Trophoblast cell (in vitro differentiated cells and primary cell): Measurements from ENCODE around the gene ELP4. TPM values are rescaled to one million over a fixed set of nuclear protein-coding genes. Genes with fewer than 3 reads are reported as not detected.

ENCODE experiments used
- DNase-seq, 2 donors: peaks; one replicate each; pipeline ENCODE4 v3.0.0-alpha.2; 2016
- H2AFZ ChIP-seq: 2 replicates; pipeline ENCODE4 v1.6.1; 2013; ENCODE audit warnings: low read length, moderate library complexity, mild to moderate bottlenecking; ENCODE audit not compliant: insufficient read depth, poor library complexity
- H2AK5ac ChIP-seq: 2 replicates; pipeline ENCODE4 v1.6.1; 2013; ENCODE audit warnings: mild to moderate bottlenecking, low read length
- H2BK120ac ChIP-seq: 2 replicates; pipeline ENCODE4 v1.6.1; 2013; ENCODE audit warnings: low read length, mild to moderate bottlenecking, moderate library complexity; ENCODE audit not compliant: insufficient read depth, poor library complexity
- H2BK12ac ChIP-seq: 2 replicates; pipeline ENCODE4 v1.6.1; 2013; ENCODE audit warnings: mild to moderate bottlenecking, low read length, moderate library complexity
- H2BK5ac ChIP-seq: 2 replicates; pipeline ENCODE4 v1.6.1; 2013; ENCODE audit warnings: low read length, low read depth, moderate library complexity, mild to moderate bottlenecking; ENCODE audit not compliant: poor library complexity
- H3K14ac ChIP-seq: 2 replicates; pipeline ENCODE4 v1.6.1; 2013; ENCODE audit warnings: mild to moderate bottlenecking, low read length
- H3K18ac ChIP-seq: 2 replicates; pipeline ENCODE4 v1.6.1; 2013; ENCODE audit warnings: mild to moderate bottlenecking, low read length
- H3K23ac ChIP-seq: 2 replicates; pipeline ENCODE4 v1.6.1; 2013; ENCODE audit warnings: low read length
- H3K27ac ChIP-seq: 2 replicates; pipeline ENCODE4 v1.5.1; 2013; ENCODE audit warnings: low read depth, mild to moderate bottlenecking, inconsistent platforms, low read length, moderate library complexity
- H3K27me3 ChIP-seq: 2 replicates; pipeline ENCODE4 v1.6.1; 2013; ENCODE audit warnings: inconsistent platforms, mild to moderate bottlenecking, low read length, moderate library complexity; ENCODE audit not compliant: insufficient read depth
- H3K36me3 ChIP-seq, 2 experiments: 1 replicate in 1 of 2; 2 replicates in 1 of 2; pipeline ENCODE4 v1.6.1; 2013; ENCODE audit warnings: low read length in 2 of 2, mild to moderate bottlenecking in 2 of 2, moderate library complexity in 1 of 2; ENCODE audit not compliant: insufficient read depth in 2 of 2, control insufficient read depth in 1 of 2
- H3K4ac ChIP-seq: 2 replicates; pipeline ENCODE4 v1.6.1; 2013; ENCODE audit warnings: low read depth, mild to moderate bottlenecking, low read length, moderate library complexity
- H3K4me1 ChIP-seq, 2 experiments: 1 replicate in 1 of 2; 2 replicates in 1 of 2; pipeline ENCODE4 v1.6.1; 2013; ENCODE audit warnings: low read length in 2 of 2, mild to moderate bottlenecking in 2 of 2, moderate library complexity in 1 of 2; ENCODE audit not compliant: insufficient read depth in 2 of 2, control insufficient read depth in 1 of 2
- H3K4me2 ChIP-seq: 2 replicates; pipeline ENCODE4 v1.6.1; 2013; ENCODE audit warnings: inconsistent platforms, mild to moderate bottlenecking, low read length, moderate library complexity
- H3K4me3 ChIP-seq: 2 replicates; pipeline ENCODE4 v1.5.1; 2013; ENCODE audit warnings: mild to moderate bottlenecking, low read depth, low read length, inconsistent platforms
- H3K79me1 ChIP-seq: one replicate; pipeline ENCODE4 v1.6.1; 2013; ENCODE audit warnings: low read length
- H3K79me2 ChIP-seq: 2 replicates; pipeline ENCODE4 v1.6.1; 2013; ENCODE audit warnings: low read length, mild to moderate bottlenecking; ENCODE audit not compliant: control insufficient read depth, insufficient read depth, poor library complexity
- H3K9ac ChIP-seq: 2 replicates; pipeline ENCODE4 v1.6.1; 2013; ENCODE audit warnings: mild to moderate bottlenecking, low read length
- H3K9me3 ChIP-seq: 2 replicates; pipeline ENCODE4 v1.6.1; 2013; ENCODE audit warnings: low read depth, mild to moderate bottlenecking, control low read depth, inconsistent platforms, low read length; ENCODE audit not compliant: insufficient read depth
- H4K12ac ChIP-seq: 2 replicates; pipeline ENCODE4 v1.6.1; 2013; ENCODE audit warnings: low read depth, mild to moderate bottlenecking, low read length, moderate library complexity
- H4K8ac ChIP-seq: 2 replicates; pipeline ENCODE4 v1.6.1; 2013; ENCODE audit warnings: low read depth, mild to moderate bottlenecking, low read length, moderate library complexity
- H4K91ac ChIP-seq: one replicate; pipeline ENCODE4 v1.6.1; 2013; ENCODE audit warnings: low read depth, mild to moderate bottlenecking, low read length, moderate library complexity
- WGBS: extraction: QIAGEN DNeasy Blood & Tissue Kit; methylation state at CpG from one replicate; pipeline ENCODE4 v1.1.7; 2013; ENCODE audit warnings: missing lambda C conversion rate; ENCODE audit not compliant: insufficient read length, insufficient coverage; ENCODE audit errors: extremely low coverage; 5-methylcytosine and 5-hydroxymethylcytosine counted together
- polyA plus RNA-seq: library from polyadenylated mRNA; stranded (reverse); fragments of 200-250 nt; gene quantifications from 2 replicates; pipeline ENCODE4 v1.2.3, GENCODE V29; 2013

Gene ELP4
- 12.7 and 13.4 TPM in 2 replicates for polyA plus RNA-seq

- Histone ChIP-seq H3K4me2 (peak within 1 kb of the TSS; percentile 85), H3K14ac (peak within 1 kb of the TSS; percentile 76), H3K36me3 (no peaks in the 10 kb centered on the region), H3K79me2 (peaks cover 2% of the 10 kb centered on the region), H2AFZ (peak within 1 kb of the TSS; percentile 68), H3K27me3 (no peaks in the 10 kb centered on the region), H3K79me1 (peaks cover 4% of the 10 kb centered on the region), H3K9ac (peak within 1 kb of the TSS; percentile 93), H2BK120ac (peak within 1 kb of the TSS; percentile 12), H3K23ac (peak within 1 kb of the TSS; percentile 77), H2BK12ac (no peak within 1 kb of the TSS), H2AK5ac (no peak within 1 kb of the TSS), H3K18ac (no peak within 1 kb of the TSS), H3K9me3 (peaks cover 3% of the 10 kb centered on the region), H3K4me1 (no peaks in the 10 kb centered on the region), H2BK5ac (peak within 1 kb of the TSS; percentile 11), H3K4me3 (peak within 1 kb of the TSS; percentile 98), H3K27ac (peak within 1 kb of the TSS; percentile 72), H4K12ac (peak within 1 kb of the TSS; percentile 37), H4K8ac (peak within 1 kb of the TSS; percentile 86), H3K4ac (no peak within 1 kb of the TSS), H4K91ac (peak within 1 kb of the TSS; percentile 67)
- DNase-seq: peak; percentile 97 to 99
- no CpG with 5 or more reads among the region's 47 CpGs for WGBS
Observed at GRCh38 chr11:31509429-31510345, at the start of gene ELP4, which contains the start of gene IMMP1L. Gene ELP4 (plus strand): TSS chr11:31509767. CDS start chr11:31509785, 18 bp downstream. Gene IMMP1L (minus strand): TSS chr11:31509622. CDS start chr11:31463276, 46,346 bp downstream.

GRCh38 chr11:31464436-31464835 is 45.1 kb upstream of the ELP4 start:
- Histone ChIP-seq H3K9me3 (no peaks in the 10 kb centered on the region), H3K14ac (no peak overlapping the region), H4K12ac (no peak overlapping the region), H3K4me3 (no peak overlapping the region), H3K79me2 (no peaks in the 10 kb centered on the region), H4K8ac (no peak overlapping the region), H3K9ac (no peak overlapping the region), H2BK12ac (no peak overlapping the region), H3K18ac (no peak overlapping the region), H2AK5ac (no peak overlapping the region), H2AFZ (no peak overlapping the region), H3K4ac (no peak overlapping the region), H3K27me3 (no peaks in the 10 kb centered on the region), H3K79me1 (no peaks in the 10 kb centered on the region), H4K91ac (no peak overlapping the region), H3K4me2 (no peak overlapping the region), H3K27ac (no peak overlapping the region), H3K4me1 (no peaks in the 10 kb centered on the region), H3K36me3 (no peaks in the 10 kb centered on the region), H3K23ac (no peak overlapping the region), H2BK5ac (no peak overlapping the region), H2BK120ac (no peak overlapping the region)
- DNase-seq: no peak
- no CpG with 5 or more reads among the region's 3 CpGs for WGBS

GRCh38 chr11:31474083-31474482 is 35.5 kb upstream of the ELP4 start:
- Histone ChIP-seq H3K27ac (no peak overlapping the region), H2BK120ac (no peak overlapping the region), H3K79me1 (no peaks in the 10 kb centered on the region), H3K4me1 (no peaks in the 10 kb centered on the region), H3K79me2 (no peaks in the 10 kb centered on the region), H3K9ac (no peak overlapping the region), H3K4me2 (no peak overlapping the region), H4K8ac (no peak overlapping the region), H4K91ac (no peak overlapping the region), H3K23ac (no peak overlapping the region), H4K12ac (no peak overlapping the region), H3K14ac (no peak overlapping the region), H3K4me3 (no peak overlapping the region), H3K36me3 (no peaks in the 10 kb centered on the region), H2AFZ (no peak overlapping the region), H3K18ac (no peak overlapping the region), H2AK5ac (no peak overlapping the region), H2BK12ac (no peak overlapping the region), H3K9me3 (no peaks in the 10 kb centered on the region), H3K4ac (no peak overlapping the region), H2BK5ac (no peak overlapping the region), H3K27me3 (no peaks in the 10 kb centered on the region)
- DNase-seq: no peak

- H2AFZ ChIP-seq: no peak overlapping the region
- DNase-seq: no peak
Observed at GRCh38 chr11:31477528-31478222, 31.9 kb upstream of the ELP4 start.

More at GRCh38 chr11:31477528-31478222, 31.9 kb upstream of the ELP4 start:
- Histone ChIP-seq H3K27me3 (no peaks in the 10 kb centered on the region), H3K23ac (no peak overlapping the region), H3K18ac (no peak overlapping the region), H3K4me3 (no peak overlapping the region), H3K79me2 (no peaks in the 10 kb centered on the region), H2BK5ac (no peak overlapping the region), H2BK120ac (no peak overlapping the region), H3K27ac (no peak overlapping the region), H3K9me3 (no peaks in the 10 kb centered on the region), H3K4ac (no peak overlapping the region), H3K36me3 (no peaks in the 10 kb centered on the region), H2BK12ac (no peak overlapping the region), H4K8ac (no peak overlapping the region), H3K14ac (no peak overlapping the region), H4K12ac (no peak overlapping the region), H3K4me2 (no peak overlapping the region), H2AK5ac (no peak overlapping the region), H4K91ac (no peak overlapping the region), H3K79me1 (no peaks in the 10 kb centered on the region), H3K9ac (no peak overlapping the region), H3K4me1 (no peaks in the 10 kb centered on the region)
- no CpG with 5 or more reads among the region's 6 CpGs for WGBS
